H9 (cell line): Measurements from ENCODE around the gene TMEM178B. TPM values are rescaled to one million over a fixed set of nuclear protein-coding genes. Genes with fewer than 3 reads are reported as not detected.
A peak's percentile ranks its signal among the peaks of the same experiment; 100 is the strongest.

Experiments
- DNase-seq: peaks from one replicate; pipeline ENCODE4 v3.0.0-alpha.2; 2017
- H2AFZ ChIP-seq: one replicate; pipeline ENCODE4 v1.6.1; 2013; ENCODE audit warnings: mild to moderate bottlenecking, low read length, control low read depth, moderate library complexity
- H2AK5ac ChIP-seq: 2 replicates; pipeline ENCODE4 v1.6.1; 2013; ENCODE audit warnings: low read length, control low read depth, mixed read lengths; ENCODE audit not compliant: insufficient read length
- H2BK120ac ChIP-seq: one replicate; pipeline ENCODE4 v1.6.1; 2013; ENCODE audit warnings: low read depth, mild to moderate bottlenecking, low read length, control low read depth, inconsistent platforms; ENCODE audit not compliant: poor library complexity, severe bottlenecking
- H2BK12ac ChIP-seq: 2 replicates; pipeline ENCODE4 v1.6.1; 2013; ENCODE audit warnings: low read length, control low read depth, mixed read lengths, low read depth; ENCODE audit not compliant: insufficient read length
- H2BK15ac ChIP-seq: 2 replicates; pipeline ENCODE4 v1.6.1; 2013; ENCODE audit warnings: low read depth, low read length, control low read depth
- H2BK20ac ChIP-seq: one replicate; pipeline ENCODE4 v1.6.1; 2013; ENCODE audit warnings: low read depth, mild to moderate bottlenecking, low read length, control low read depth, inconsistent platforms; ENCODE audit not compliant: poor library complexity, severe bottlenecking
- H2BK5ac ChIP-seq: 2 replicates; pipeline ENCODE4 v1.6.1; 2013; ENCODE audit warnings: low read length, control low read depth, mixed read lengths; ENCODE audit not compliant: insufficient read length
- H3K14ac ChIP-seq: 2 replicates; pipeline ENCODE4 v1.6.1; 2013; ENCODE audit warnings: low read length, control low read depth; ENCODE audit not compliant: insufficient read depth
- H3K18ac ChIP-seq: 2 replicates; pipeline ENCODE4 v1.6.1; 2013; ENCODE audit warnings: low read depth, mild to moderate bottlenecking, mixed read lengths, low read length, control low read depth; ENCODE audit not compliant: insufficient read length
- H3K23ac ChIP-seq: 2 replicates; pipeline ENCODE4 v1.6.1; 2013; ENCODE audit warnings: low read length, control low read depth, mixed read lengths, low read depth; ENCODE audit not compliant: insufficient read length
- H3K23me2 ChIP-seq: 2 replicates; pipeline ENCODE4 v1.6.1; 2013; ENCODE audit warnings: low read depth, mild to moderate bottlenecking, mixed read lengths, low read length, control low read depth; ENCODE audit not compliant: insufficient read length, poor library complexity, severe bottlenecking
- H3K27ac ChIP-seq: 2 replicates; pipeline ENCODE4 v1.5.1; 2013; ENCODE audit warnings: low read length, control low read depth, mixed read lengths, low read depth; ENCODE audit not compliant: insufficient read length
- H3K27me3 ChIP-seq: 2 replicates; pipeline ENCODE4 v1.6.1; 2013; ENCODE audit warnings: low read length, control low read depth, inconsistent platforms; ENCODE audit not compliant: insufficient read depth
- H3K4ac ChIP-seq: 2 replicates; pipeline ENCODE4 v1.6.1; 2013; ENCODE audit warnings: low read depth, mild to moderate bottlenecking, control low read depth, inconsistent platforms, low read length, moderate library complexity
- H3K4me1 ChIP-seq: 2 replicates; pipeline ENCODE4 v1.6.1; 2013; ENCODE audit warnings: low read length, control low read depth, inconsistent platforms; ENCODE audit not compliant: insufficient read depth
- H3K4me2 ChIP-seq: 2 replicates; pipeline ENCODE4 v1.6.1; 2013; ENCODE audit warnings: low read length, control low read depth, mixed read lengths; ENCODE audit not compliant: insufficient read length, insufficient read depth
- H3K56ac ChIP-seq: 2 replicates; pipeline ENCODE4 v1.6.1; 2013; ENCODE audit warnings: low read depth, mild to moderate bottlenecking, mixed read lengths, low read length, control low read depth; ENCODE audit not compliant: insufficient read length
- H3K79me1 ChIP-seq: 2 replicates; pipeline ENCODE4 v1.6.1; 2013; ENCODE audit warnings: low read depth, mild to moderate bottlenecking, moderate library complexity, low read length, control low read depth, inconsistent platforms; ENCODE audit not compliant: insufficient read depth, poor library complexity, severe bottlenecking
- H3K79me2 ChIP-seq: 2 replicates; pipeline ENCODE4 v1.6.1; 2013; ENCODE audit warnings: low read length, control low read depth, inconsistent platforms; ENCODE audit not compliant: insufficient read depth
- H3K9ac ChIP-seq: 2 replicates; pipeline ENCODE4 v1.6.1; 2013; ENCODE audit warnings: low read length, control low read depth, mixed read lengths; ENCODE audit not compliant: insufficient read length; ENCODE audit errors: extremely low read depth
- H3K9me3 ChIP-seq: one replicate; pipeline ENCODE4 v1.6.1; 2013; ENCODE audit warnings: low read depth, low read length, inconsistent platforms; ENCODE audit not compliant: control insufficient read depth
- H3T11ph ChIP-seq: one replicate; pipeline ENCODE4 v1.6.1; 2013; ENCODE audit warnings: mild to moderate bottlenecking, low read length, control low read depth, inconsistent platforms
- H4K20me1 ChIP-seq: one replicate; pipeline ENCODE4 v1.6.1; 2013; ENCODE audit not compliant: control insufficient read depth, insufficient read length, insufficient read depth
- H4K5ac ChIP-seq: 2 replicates; pipeline ENCODE4 v1.6.1; 2013; ENCODE audit warnings: low read depth, mild to moderate bottlenecking, mixed read lengths, low read length, control low read depth; ENCODE audit not compliant: insufficient read length
- H4K8ac ChIP-seq: replicated peaks from 2 replicates; pipeline ENCODE4 v1.6.1; 2013; ENCODE audit warnings: low read length, control low read depth, mixed read lengths, low read depth; ENCODE audit not compliant: insufficient read length
- H4K91ac ChIP-seq: 2 replicates; pipeline ENCODE4 v1.6.1; 2013; ENCODE audit warnings: low read depth, mild to moderate bottlenecking, moderate library complexity, mixed read lengths, low read length, control low read depth; ENCODE audit not compliant: insufficient read length
- H3K27ac Mint-ChIP-seq, 3 experiments: 2 replicates in 2 of 3; 3 replicates in 1 of 3; pipeline ENCODE4 v1.8.0; 2020 to 2021; ENCODE audit warnings: mixed read lengths in 3 of 3, mild to moderate bottlenecking in 1 of 3, moderate library complexity in 1 of 3
- H3K27me3 Mint-ChIP-seq: 2 replicates; pipeline ENCODE4 v1.8.0; 2021; ENCODE audit warnings: low read depth, mild to moderate bottlenecking, moderate library complexity, mixed read lengths
- H3K36me3 Mint-ChIP-seq, 3 experiments: 2 replicates in 2 of 3; 3 replicates in 1 of 3; pipeline ENCODE4 v1.8.0; 2020 to 2021; ENCODE audit warnings: low read depth in 3 of 3, mixed read lengths in 3 of 3; ENCODE audit not compliant: insufficient read depth in 1 of 3
- H3K4me1 Mint-ChIP-seq, 2 experiments: 2 replicates each; pipeline ENCODE4 v1.8.0; 2020; ENCODE audit warnings: mixed read lengths in 2 of 2
- H3K4me3 Mint-ChIP-seq, 2 experiments: 2 replicates in 1 of 2; 3 replicates in 1 of 2; pipeline ENCODE4 v1.8.0; 2020 to 2021; ENCODE audit warnings: mild to moderate bottlenecking in 2 of 2, mixed read lengths in 2 of 2, moderate library complexity in 1 of 2
- H3K9me3 Mint-ChIP-seq, 2 experiments: 2 replicates in 1 of 2; 3 replicates in 1 of 2; pipeline ENCODE4 v1.8.0; 2020; ENCODE audit warnings: mild to moderate bottlenecking in 2 of 2, mixed read lengths in 2 of 2, moderate library complexity in 1 of 2
- CTCF ChIP-seq: fragments of 200-600 bp; sonication (generic); conservative IDR thresholded peaks from 3 replicates; pipeline ENCODE4 v1.8.0; 2021; ENCODE audit warnings: antibody characterized with exemption, mild to moderate bottlenecking
- WGBS: extraction: QIAGEN DNeasy Blood & Tissue Kit; methylation state at CpG from one replicate; pipeline ENCODE4 v1.1.7; 2013; ENCODE audit warnings: missing lambda C conversion rate, low lambda C conversion rate, mixed read lengths; ENCODE audit not compliant: insufficient read length; ENCODE audit errors: extremely low coverage; 5-methylcytosine and 5-hydroxymethylcytosine counted together
- total RNA-seq: library from RNA; stranded (reverse); gene quantifications from 2 replicates; pipeline ENCODE4 v1.2.1, GENCODE V29; 2021

TMEM178B gene
- total RNA-seq, 1 experiment from 2014 or later, result 11.3 TPM

- Mint-ChIP-seq H3K27me3 (no peaks in the 10 kb centered on the region), H3K9me3 (peaks cover 4 to 9% of the 10 kb centered on the region in 2 experiments), H3K4me3 (no peak overlapping the region), H3K27ac (0 out of 7 replicates have a peak overlapping the region, but pooled peaks of 1 of the 3 experiments have one; percentile 34), H3K36me3 (peaks cover 4 to 10% (median 6%) of the 10 kb centered on the region in 3 experiments; a peak in 6 of 7 replicates), H3K4me1 (peaks cover 18% of the 10 kb centered on the region in 2 experiments)
- no peak overlapping the region for H3K27ac ChIP-seq
- H3K27me3 ChIP-seq, result no peaks in the 10 kb centered on the region
- H2BK5ac ChIP-seq, result no peak overlapping the region
- H3K56ac ChIP-seq, result no peak overlapping the region
- no peak overlapping the region for H3K4ac ChIP-seq
- H2BK12ac ChIP-seq, result no peak overlapping the region
- no peak overlapping the region for H2BK15ac ChIP-seq
- H2BK120ac ChIP-seq, result no peak overlapping the region
- no peaks in the 10 kb centered on the region for H3K23me2 ChIP-seq
- H3K18ac ChIP-seq, result no peak overlapping the region
- no peak for TF ChIP-seq CTCF
- no peaks in the 10 kb centered on the region for H3K79me1 ChIP-seq
- H3K79me2 ChIP-seq, result no peaks in the 10 kb centered on the region
- H4K5ac ChIP-seq, result no peak overlapping the region
- no CpG with 5 or more reads among the region's 1 CpG for WGBS
- H3T11ph ChIP-seq, result no peak overlapping the region
- H3K9me3 ChIP-seq, result no peaks in the 10 kb centered on the region
- H2AFZ ChIP-seq, result no peak overlapping the region
- no peak overlapping the region for H3K23ac ChIP-seq
- no peak overlapping the region for H4K8ac ChIP-seq
- H3K4me2 ChIP-seq, result no peak overlapping the region
- no peak overlapping the region; the same call in 1 of the 2 replicates for H3K14ac ChIP-seq
- H3K4me1 ChIP-seq, result peaks cover 5% of the 10 kb centered on the region
- H2BK20ac ChIP-seq, result no peak overlapping the region
- no peak for DNase-seq
- H4K20me1 ChIP-seq, result no peaks in the 10 kb centered on the region
- no peak overlapping the region for H4K91ac ChIP-seq
- no peak overlapping the region for H3K9ac ChIP-seq
- H2AK5ac ChIP-seq, result no peak overlapping the region
These were observed 265.7 kb downstream of the TMEM178B start for GRCh38 chr7:141339603-141340002.
